LNCaP clone FGC (cell line): ENCODE data around the gene CDK5RAP2.
"Not testable (repeated sequence)": the region's sequence is repeated elsewhere in the genome, so short reads cannot be mapped to it uniquely, and the experiment has no call there.

Experiments
- DNase-seq: peaks from one replicate; pipeline ENCODE4 v3.0.0-alpha.2; 2011; ENCODE audit warnings: low read depth
- H3K4me3 ChIP-seq: 2 replicates; pipeline ENCODE4 v1.5.1; 2011; ENCODE audit warnings: mild to moderate bottlenecking, low read depth, low read length, control low read depth
- CTCF ChIP-seq: IDR thresholded peaks from 2 replicates; pipeline ENCODE4 v1.5.1; 2012; ENCODE audit warnings: mild to moderate bottlenecking; ENCODE audit not compliant: control insufficient read depth, insufficient read depth; ENCODE audit errors: extremely low read depth

CDK5RAP2 gene

DNA sequence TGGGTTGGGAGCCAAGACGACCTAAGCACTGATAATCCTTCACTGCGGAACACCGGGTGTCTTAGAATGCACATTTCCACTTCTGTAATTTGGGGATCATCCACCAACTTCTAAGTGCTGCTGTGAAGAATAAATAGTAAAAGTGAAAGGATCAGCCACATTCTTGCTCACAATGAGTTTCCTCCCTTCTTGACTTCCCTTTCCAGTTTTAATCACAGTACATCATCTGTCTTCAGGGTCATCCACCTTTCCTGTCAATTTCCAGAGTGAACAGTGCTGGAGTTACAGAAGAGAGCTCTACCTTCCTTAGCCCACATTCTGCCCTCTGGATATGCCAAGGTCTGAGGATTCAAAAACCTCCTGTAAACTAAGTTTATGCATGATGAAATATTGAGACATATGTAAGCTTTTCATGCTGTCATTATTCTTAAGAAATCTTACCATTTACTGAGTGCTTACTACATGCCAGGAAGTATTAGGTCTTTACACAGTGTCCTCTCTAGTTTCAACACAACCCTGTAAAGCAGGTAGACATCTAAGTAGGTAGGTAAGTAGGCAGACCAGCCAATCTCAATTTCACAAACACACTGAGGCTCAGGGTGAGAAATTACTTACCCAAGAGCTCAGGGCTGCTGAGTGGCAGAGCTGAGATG, 105.2 kb downstream of the CDK5RAP2 start:
- no peak overlapping the region for H3K4me3 ChIP-seq
- TF ChIP-seq CTCF: no peak
- DNase-seq: no peak

DNA sequence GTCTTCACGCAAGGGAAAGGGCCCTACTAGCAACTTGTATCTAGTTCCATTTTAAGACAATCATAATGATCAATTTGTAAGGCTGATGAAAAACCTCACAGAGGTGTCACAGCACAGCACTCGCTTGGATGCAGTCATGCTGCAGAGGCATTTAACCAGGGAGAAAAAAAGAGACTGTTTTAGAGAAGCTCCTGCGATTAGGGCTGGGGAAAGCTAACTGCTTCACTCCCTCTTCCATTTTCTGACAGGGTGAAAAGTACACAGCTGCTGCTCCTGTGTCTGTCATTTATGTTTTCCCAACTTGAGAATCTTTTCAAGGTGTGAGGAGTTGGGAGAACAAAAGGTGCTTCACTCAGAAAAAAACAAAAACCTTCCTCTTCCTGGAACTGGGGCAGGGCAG, 106.4 kb downstream of the CDK5RAP2 start:
- no peak for DNase-seq
- TF ChIP-seq CTCF: no peak
- H3K4me3 ChIP-seq: no peak overlapping the region

GRCh38 chr9:120465685-120466407, 114.1 kb downstream of the CDK5RAP2 start:
- no peak for TF ChIP-seq CTCF
- DNase-seq: no peak
- no peak overlapping the region for H3K4me3 ChIP-seq

DNA sequence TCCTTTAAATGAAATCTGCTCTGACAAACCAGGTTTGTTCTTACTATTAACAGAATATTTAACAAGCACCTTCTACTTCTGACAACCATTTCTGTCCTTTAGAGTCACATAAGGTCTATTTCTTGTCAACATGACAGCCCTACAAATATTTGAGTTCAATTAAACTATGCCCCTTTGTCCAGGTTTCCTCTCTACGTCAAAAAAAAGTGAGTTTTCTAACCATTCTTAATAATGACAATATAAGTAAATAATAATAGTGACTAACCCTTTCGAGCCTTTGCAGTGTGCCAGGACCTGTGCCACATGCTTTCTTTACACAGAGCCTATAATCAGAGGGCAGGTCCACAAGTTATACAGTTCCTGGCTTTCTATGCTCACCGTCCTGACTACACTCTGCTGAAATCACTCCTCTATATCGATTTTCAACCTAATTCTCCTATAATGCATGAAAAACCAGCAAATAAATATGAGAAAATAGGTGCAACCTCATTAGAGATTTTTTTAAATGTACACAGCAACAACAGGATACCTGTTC, 115.0 kb downstream of the CDK5RAP2 start:
- no peak for DNase-seq
- TF ChIP-seq CTCF: no peak
- no peak overlapping the region for H3K4me3 ChIP-seq

DNA sequence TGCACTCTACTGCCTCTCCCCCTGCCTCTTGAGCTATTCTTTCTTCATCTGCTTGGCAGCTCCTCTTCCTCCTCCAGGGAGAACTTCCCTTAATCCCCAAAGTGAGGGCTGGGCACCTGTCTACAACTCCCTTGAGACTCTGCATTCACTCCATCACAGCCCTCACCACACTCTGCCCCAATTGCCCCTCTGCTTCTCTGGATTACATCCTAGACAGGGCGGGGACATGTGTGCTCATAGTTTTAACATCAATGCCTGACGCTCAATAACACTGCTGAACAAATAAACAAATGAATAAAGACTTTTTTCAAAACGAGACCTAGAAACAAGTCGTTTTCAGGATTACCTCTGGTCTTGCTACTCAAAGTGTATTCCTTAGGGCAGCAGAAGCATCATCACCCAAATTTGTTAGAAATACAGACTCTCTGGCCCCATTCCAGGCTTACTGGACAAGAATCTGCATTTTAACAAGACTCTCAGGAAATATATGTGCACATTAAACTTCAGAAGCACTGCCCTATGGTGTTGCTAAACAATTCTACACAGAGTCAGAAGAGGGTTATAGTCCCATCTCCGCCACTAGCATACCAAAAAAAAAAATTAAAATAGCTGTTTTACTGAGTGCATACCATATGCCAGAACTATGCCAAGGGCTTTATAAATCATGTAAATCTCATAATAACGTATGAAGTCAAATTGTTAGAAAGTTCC, 115.6 kb downstream of the CDK5RAP2 start:
- no peak for DNase-seq
- no peak overlapping the region for H3K4me3 ChIP-seq
- TF ChIP-seq CTCF: no peak

- DNase-seq: no peak
- no peak for TF ChIP-seq CTCF
- no peak overlapping the region for H3K4me3 ChIP-seq
Measured at GRCh38 chr9:120463765-120464164, 116.2 kb downstream of the CDK5RAP2 start.

DNA sequence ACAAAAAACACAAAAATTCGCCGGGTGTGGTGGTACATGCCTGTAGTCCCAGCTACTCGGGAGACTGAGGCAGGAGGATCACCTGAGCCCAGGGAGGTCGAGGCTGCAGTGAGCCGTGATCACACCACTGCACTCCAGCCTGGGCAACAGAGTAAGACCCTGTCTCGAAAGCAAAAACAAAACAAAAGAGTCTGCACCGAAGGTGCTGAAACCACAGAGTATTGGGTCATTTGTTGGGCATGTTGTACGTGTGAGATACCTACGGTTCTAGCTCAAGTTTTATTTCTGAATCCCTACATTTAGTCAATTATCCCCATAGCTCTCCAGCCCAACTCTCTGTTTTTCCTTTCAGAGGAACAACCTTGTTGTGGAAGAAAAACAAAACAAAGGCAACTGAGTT, 118.3 kb downstream of the CDK5RAP2 start:
- DNase-seq: not testable (repeated sequence)

More for the DNA sequence above, 118.3 kb downstream of the CDK5RAP2 start:
- H3K4me3 ChIP-seq: not testable (repeated sequence)
